GM18526 (cell line): Measurements from ENCODE around the gene FXYD2.

Source experiments
- POLR2A ChIP-seq: IDR thresholded peaks from 3 replicates; pipeline ENCODE4 v1.6.1; 2011; ENCODE audit not compliant: insufficient read length; ENCODE audit errors: extremely low read depth

The FXYD2 gene

DNA sequence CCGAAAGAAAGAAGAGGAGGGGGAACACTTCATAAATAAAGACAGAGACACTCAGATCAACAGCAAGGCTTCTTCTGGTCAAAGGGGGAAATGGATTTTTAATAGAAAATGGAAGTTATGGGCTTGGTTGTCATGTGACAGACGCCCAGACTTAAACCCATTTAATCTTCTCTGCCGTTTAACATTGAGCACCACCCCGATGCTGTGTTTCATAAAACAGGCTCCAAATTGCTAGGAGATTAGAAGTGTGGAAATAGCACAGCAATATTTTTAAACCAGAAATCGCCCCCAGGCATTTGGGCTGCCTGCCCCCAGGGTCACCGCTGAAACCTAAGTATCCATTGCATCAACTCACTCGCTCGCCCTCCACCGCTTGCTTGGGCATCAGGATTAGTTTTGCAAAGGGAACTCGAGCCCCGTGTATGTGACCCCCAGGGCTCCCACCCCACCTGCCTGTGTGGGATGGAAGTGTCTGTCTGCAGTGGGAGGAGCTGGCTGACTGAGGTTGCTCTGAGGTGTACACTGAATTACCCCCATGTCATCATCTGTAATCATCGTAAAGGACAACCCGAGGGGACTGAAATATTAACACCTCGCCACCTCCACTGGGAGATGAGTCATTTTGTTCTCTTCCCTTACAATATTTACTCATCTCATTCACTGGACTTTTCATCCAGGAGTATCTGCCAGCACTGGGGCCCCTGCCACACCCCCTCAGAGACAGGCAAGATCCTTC, 38.2 kb downstream of the FXYD2 start:
- TF ChIP-seq POLR2A: no peak

DNA sequence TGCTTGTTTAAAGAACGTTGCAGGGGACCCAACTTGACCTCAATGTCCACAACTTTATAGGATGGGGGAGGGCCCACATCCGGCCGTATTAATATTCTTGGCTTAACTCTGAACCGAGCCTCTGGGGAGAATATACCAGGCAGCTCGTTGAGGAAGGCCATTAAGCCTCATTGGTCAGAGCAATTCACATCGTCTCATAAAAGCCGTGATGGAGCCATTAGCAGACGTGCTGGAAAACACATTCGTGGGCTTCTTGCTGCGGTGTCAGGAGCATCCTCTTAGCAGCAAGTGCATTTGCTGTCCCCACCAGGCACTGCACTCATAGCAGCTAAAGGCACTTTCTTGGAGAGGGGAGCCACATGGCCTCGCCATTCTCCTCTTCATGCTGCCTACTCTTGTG, 42.4 kb downstream of the FXYD2 start:
- TF ChIP-seq POLR2A: no peak

DNA sequence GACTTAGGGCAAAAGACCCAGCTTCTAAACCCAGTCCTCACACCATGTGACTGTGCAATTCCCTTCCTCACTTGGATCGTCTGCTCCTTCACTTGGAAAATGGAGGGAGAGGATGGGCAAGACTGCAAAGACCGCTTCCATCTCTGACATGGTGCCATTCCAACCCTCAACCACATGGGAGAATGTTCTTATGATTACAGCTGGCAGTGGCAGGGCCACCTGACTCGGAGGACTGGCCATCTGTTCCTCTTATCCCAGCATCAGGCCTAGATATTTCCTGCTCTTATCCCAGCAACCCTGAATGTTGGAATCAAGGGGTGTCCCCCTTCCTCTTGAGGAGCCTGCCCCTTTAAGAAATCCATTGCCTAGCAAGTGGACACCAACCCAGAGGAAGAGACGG, 42.9 kb downstream of the FXYD2 start:
- no peak for TF ChIP-seq POLR2A

DNA sequence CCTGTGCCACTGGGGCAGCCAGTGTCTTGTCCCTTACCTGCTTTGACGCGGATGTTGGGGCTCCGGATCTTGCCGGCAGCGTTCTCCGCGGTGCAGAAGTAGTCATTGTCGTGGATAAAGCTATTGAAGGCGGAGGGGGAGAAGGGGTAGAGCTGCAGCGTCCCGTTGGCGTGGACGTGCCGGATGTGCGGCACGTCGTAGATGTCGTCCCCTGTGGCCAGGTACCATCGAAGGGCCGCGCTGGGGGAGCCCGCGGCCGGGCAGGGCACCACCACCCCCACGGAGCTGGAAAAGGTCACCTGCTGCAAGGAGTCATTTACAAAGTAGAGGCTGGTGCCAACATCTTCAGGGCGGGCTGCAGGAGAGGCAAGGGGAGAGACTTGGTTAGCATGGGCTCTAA, 44.1 kb downstream of the FXYD2 start:
- TF ChIP-seq POLR2A: no peak

DNA sequence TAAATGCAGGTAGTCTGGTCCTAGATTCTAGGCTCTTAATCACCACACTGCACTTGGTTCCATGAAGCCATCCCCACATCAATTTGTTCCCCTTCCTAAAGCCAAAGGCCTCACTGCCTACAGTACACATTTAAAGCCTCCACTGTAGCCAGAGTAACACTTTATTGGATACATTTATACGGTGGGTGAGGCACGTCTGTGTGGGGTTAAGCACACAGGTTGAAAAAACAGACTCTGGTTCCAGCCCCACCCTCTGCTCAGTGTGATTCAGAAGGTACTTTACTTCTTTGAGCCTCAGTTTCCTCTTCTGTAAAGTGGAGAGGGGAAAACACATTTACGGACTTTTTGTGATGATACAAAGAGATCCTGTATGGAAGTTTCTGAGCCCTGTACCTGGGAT, 50.0 kb downstream of the FXYD2 start:
- no peak for TF ChIP-seq POLR2A

DNA sequence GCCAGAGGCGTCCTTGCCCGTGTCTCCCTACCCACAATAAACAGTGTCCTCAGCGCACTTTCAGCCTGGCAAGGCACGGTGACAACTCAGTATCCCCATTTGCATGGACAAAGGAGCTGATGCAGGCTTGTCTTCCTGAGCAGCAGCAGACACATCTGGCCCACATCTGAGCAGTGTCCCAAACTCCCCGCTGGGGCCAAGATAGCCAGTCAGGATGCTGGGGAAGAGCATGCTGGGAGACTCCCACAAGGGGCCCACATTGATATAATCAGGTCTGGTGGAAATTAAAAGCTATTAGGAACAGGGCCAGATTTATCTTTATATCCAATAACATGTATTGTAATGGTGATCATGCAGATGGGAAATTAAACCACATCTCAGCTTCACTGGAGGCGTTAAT, 52.2 kb downstream of the FXYD2 start:
- no peak for TF ChIP-seq POLR2A

DNA sequence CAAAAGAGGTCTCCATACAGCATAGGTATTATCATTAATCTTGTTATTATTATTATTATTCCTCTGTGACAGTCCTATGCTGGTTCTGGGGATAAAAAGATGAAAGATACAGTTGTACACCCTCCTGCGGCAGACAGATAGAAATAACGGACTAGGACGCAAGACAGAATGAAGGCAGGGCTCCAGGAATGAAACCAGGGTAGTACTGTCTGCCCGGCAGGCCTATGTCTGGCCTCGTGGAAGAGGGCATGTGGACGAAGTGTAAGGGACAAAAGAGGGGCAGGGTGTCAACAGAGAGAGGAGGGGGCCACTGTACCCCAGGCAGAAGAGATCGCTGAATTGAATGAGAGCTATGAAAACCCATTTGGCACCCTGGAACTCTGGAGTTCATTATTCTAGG, 52.7 kb downstream of the FXYD2 start:
- no peak for TF ChIP-seq POLR2A

GRCh38 chr11:117771197-117771596, 53.3 kb downstream of the FXYD2 start:
- no peak for TF ChIP-seq POLR2A

DNA sequence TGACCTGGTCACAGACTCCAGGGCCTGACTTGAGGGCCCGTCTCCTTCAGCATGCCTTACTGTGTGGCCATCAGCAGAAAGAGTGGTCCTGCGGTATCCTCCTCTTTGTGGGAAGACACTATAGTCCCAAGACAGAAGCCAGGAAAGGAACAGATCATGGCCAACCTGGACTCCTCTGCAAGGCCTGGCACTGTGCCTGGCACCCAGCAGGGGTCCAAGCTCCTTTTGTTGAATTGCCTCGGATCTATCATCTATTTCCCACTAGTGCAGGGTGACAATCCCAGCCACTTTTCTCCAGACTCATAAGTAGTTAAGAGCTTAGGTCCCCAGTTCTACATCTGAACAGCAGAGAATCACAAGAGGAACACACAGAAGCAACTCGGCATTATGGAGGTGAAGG, 54.5 kb downstream of the FXYD2 start:
- TF ChIP-seq POLR2A: no peak
